ENCODE results near the gene KRT16.
"Not testable (repeated sequence)": the region's sequence is repeated elsewhere in the genome, so short reads cannot be mapped to it uniquely, and the experiment has no call there.

KRT16 gene

DNA sequence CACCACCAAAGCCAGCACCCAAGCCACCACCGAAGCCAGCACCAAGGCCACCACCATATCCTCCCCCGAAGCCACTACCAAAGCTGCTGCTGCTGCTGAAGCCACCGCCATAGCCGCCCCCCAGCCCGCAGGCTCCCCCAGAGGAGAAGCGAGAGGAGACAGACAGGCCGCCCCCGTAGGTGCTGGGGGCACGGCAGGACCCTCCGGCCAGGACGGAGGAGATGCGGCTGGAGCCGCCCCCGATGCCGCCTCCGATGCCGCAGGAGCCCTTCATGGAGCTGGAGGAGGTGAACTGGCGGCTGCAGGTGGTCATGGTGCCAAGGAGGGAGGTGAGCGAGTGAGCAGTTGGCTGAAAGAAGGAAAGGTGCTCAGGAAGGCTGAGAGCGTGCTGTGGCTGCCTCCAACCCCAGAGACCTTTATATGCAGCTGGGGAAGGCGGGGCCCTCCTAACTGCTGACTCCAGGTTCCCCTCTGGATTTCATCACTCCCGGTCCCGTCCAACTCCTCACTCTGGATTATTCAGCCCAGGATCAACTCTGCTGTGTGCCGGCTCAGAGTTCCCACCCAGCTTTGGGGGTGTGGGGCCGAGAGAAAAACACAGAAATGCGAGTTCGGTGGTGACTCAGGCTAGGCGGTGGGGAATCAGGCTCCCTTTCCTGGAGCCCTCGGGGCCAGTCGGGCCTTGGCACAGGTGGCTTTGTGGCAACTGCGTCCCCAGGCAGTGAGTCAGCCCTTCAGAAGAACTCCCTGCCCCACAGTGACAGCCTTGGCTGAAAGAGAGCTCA, at the start of gene KRT16:
Gene KRT16 (minus strand): TSS at position 392 of the 785 bp plus-strand sequence. CDS start 79 bp downstream, at position 313.
- not testable (repeated sequence) for DNase-seq

DNA sequence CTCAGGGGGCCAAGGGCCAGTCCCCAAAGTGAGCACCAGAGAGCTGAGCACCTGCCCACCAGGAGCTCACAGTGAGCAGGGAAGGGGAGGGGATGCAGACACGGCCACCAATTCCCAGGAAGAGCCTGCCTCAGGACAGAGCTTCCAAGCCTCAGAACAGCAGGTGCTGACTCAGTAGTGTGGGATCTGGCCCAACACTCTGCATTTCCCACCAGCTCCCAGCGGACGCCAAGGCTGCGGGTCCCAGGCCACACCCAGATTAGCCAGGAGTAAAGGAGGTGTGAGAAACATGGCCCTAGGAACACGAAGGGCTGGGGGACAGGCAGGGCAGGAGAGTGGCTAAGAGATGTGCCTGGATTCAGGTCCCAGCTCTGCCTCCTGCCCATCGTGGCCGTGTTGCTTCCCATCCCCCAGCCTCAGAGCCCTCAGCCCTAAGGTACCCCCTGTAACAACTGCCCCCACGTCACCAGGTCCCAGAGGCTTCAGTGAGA, 47.7 kb upstream of the KRT16 start:
- in situ Hi-C loops (cut with HindIII; ENCODE audit: low pct_ligation_motif_present, low pct_unique_long_range_greater_than_20kb, low sequenced_read_pairs) = no loop called here
- DNase-seq = no peak

More for the DNA sequence above, at the start of gene KRT16:
- in situ Hi-C loops (cut with HindIII; ENCODE audit: low pct_ligation_motif_present, low pct_unique_long_range_greater_than_20kb, low sequenced_read_pairs) = not testable (repeated sequence)

- DNase-seq = no peak
- in situ Hi-C loops (cut with HindIII; ENCODE audit: low pct_ligation_motif_present, low pct_unique_long_range_greater_than_20kb, low sequenced_read_pairs) = no loop called here
Observed at GRCh38 chr17:41659427-41660212, 47.1 kb upstream of the KRT16 start.

DNA sequence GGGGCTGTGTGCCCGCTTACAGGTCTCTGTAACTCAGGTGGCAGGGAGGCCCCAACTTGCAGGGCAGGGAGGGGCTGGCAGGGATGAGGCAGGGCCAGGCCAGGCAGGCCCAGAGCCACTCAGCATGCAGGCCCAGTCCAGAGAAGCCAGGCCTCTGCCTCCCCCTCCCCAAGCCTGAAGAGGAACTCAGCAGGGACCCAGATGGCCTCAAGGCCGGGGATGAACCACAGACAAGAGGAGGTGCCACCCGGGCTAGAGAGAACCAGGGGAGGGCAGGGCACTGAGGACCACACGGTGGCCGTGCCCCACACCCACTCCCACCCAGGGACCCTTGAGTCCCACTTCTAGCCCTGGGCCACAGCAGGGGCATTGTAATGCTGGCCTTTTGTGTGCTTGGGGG, 46.3 kb upstream of the KRT16 start:
- in situ Hi-C loops (cut with HindIII; ENCODE audit: low pct_ligation_motif_present, low pct_unique_long_range_greater_than_20kb, low sequenced_read_pairs) = no loop called here
- DNase-seq = no peak

GRCh38 chr17:41657936-41658335, 45.4 kb upstream of the KRT16 start:
- DNase-seq = no peak

DNA sequence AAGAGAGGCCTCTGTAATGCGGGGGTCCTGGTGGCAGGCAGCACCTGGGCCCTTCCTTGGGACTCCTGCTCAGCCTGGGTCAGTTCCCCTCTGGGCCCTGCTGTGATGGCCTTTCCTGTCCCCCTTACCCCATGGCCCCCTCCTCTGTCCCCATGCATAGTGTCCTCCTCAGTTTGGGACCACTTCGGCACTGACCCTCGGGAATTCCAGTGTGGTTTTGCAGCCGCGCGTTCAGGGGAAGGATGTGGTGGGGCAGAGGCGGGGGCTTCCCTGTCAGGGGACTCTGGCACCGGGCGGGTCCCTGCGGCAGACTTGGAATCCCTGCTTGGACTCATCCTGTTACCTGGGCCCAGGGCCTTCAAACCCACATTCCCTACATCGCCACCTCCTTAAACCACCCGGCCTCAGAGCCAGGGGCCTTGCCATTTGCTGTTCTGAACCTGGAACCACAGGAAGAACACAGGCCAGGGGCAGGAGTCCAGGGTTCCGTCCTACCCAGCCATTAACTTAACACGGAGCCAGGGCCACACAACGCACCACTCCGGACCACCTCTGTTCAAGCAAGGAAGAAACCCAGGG, 44.7 kb upstream of the KRT16 start:
- no peak for DNase-seq
- in situ Hi-C loops (cut with HindIII; ENCODE audit: low pct_ligation_motif_present, low pct_unique_long_range_greater_than_20kb, low sequenced_read_pairs) = no loop called here

More at GRCh38 chr17:41657936-41658335, 45.4 kb upstream of the KRT16 start:
- in situ Hi-C loops (cut with HindIII; ENCODE audit: low pct_ligation_motif_present, low pct_unique_long_range_greater_than_20kb, low sequenced_read_pairs) = no loop called here

- in situ Hi-C loops (cut with HindIII; ENCODE audit: low pct_ligation_motif_present, low pct_unique_long_range_greater_than_20kb, low sequenced_read_pairs) = no loop called here
- DNase-seq = no peak
Observed at GRCh38 chr17:41656249-41657023, 43.9 kb upstream of the KRT16 start.

DNA sequence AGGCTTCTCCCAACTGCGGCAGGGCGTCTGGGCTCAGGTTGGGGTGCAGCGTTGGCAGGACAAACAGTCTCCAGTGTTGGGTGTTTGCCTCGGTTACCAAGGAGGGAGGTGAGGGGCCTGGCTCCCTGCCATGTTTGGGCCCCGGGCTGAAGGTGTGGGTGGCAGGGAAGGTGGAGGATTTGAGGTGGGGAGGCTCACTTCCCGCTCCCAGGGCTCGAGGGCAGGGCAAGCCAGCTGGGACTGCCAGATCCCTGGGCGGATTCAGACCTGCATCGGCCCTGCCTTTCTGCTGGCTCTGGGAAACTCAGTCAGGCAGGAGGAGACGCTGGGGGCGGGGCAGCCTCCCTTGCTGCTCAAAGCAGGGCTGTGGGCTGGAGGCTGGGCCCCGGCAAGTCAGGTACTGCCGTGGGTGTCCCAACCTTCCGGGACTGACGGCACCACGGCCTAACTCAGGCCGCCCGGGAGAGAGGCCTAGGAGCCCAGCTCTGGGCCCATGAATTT, 43.1 kb upstream of the KRT16 start:
- in situ Hi-C loops (cut with HindIII; ENCODE audit: low pct_ligation_motif_present, low pct_unique_long_range_greater_than_20kb, low sequenced_read_pairs) = no loop called here
- DNase-seq = no peak

DNA sequence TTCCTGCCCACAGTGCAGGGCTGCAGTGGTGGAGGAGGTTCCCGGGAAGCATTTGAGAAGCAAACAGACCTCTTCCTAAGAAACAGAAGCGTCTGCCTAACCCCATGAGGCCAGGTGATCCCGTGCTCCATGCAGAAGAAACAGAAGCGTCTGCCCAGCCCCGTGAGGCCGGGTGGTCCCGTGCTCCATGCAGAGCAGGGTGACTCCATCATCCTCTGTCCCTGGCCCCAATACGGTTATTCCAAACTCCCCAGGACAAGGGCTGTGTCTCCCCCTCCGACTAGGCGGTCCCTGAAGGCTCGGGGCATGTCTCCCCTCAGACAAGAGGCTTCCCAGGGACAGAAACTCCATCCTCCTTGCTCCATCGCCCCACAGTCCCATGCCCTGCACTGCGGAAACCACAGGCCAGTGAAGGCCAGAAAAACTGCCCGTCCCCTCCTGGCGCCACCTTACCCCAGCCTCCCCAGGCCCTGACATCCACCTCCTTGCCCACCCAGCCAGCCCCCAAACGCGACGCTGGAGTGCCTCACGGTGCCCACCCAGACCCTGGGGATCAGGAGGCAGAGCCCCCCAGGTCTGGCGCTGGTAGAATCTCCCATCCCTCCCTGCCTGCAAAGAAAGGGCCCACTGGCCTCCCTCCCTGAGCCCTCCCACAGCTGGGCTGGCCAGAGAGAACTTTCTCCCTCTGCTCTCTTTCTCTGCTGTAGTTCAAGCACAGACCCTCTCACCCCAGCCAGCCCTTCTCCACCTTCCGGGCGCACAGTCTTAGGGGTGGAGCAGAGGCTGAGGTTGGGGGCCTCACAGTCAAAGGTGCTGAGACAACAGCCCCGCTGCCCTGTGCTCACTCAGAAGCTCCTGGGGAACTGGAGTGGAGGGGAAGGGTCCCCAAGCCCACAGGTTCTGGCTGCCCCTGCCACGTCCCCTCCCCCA, 42.4 kb upstream of the KRT16 start:
- in situ Hi-C loops (cut with HindIII; ENCODE audit: low pct_ligation_motif_present, low pct_unique_long_range_greater_than_20kb, low sequenced_read_pairs) = no loop called here
- no peak for DNase-seq

DNA sequence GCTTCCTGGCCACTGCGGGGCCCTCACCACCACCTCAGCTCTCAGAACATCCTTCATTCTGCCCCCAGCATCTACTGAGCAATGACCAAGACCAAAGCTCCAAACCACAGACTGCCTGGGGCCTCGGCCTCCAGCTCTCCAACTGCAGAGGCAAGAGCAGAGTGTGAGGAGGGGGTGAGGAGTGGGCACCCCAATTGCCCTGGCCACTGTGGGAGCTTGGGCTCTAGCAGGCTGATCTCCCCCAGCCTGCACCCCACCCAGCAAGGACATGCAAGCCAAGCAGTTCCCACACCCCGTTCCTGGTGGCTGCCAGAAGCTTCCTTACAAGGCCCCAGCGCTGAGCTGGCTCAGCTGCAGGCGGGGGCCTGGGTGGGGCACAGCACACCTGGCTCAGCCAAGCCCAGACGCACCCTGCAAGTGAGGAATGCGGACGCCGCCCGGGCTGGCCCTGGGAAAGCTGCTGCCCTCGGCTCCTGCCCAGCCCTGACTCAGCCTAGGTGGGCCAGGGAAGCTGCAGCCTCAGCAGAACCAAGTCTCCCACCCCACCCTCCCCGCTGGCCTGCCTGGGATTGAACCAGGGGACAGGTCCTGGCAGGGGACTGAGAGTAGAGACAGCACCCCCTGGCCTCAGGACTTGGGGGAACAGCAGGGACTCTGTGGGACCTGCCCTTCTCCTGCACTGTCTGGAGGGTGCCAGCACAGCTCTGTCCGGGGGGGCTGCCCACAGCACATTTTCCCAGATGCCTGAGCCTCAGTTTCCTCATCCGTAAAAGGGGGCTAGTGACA, 41.5 kb upstream of the KRT16 start:
- in situ Hi-C loops (cut with HindIII; ENCODE audit: low pct_ligation_motif_present, low pct_unique_long_range_greater_than_20kb, low sequenced_read_pairs) = no loop called here
- DNase-seq = no peak

- DNase-seq = no peak
- in situ Hi-C loops (cut with HindIII; ENCODE audit: low pct_ligation_motif_present, low pct_unique_long_range_greater_than_20kb, low sequenced_read_pairs) = no loop called here
Observed at GRCh38 chr17:41653421-41653820, 40.9 kb upstream of the KRT16 start.

- no peak for DNase-seq
- in situ Hi-C loops (cut with HindIII; ENCODE audit: low pct_ligation_motif_present, low pct_unique_long_range_greater_than_20kb, low sequenced_read_pairs) = no loop called here
Observed at GRCh38 chr17:41652461-41652970, 39.9 kb upstream of the KRT16 start.

DNA sequence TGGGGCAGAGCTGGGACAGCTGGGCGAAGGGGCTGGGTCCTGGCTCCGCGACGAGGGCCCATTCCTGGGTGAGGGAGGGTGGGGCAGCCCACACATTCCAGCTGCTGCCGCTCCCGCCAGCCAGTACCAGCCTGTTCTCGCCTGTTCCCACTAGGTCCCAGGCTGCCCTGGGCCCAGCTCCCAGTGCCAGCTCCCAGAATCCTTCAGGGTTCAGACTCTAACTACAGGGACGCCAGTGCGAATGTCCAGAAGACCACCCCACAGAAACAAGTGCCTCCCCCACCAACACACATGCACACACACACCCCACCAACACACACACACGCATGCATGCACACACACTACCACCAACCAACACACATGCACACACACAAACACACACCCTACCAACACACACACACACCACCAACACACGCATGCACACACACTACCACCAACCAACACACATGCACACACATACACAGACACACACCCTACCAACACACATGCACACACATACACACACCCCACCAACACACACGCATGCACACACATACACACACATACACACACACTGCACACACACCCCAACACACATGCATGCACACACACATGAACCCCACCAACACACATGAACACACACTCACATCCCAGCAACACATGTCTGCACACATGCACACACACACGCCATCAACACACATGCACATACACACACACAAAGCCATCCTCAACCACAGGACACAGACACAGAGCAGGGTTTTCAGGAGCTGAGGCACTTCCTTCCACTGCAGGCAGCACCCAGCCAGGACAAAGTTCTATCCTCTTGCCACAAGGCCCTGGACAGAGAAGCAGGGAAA, 39.3 kb upstream of the KRT16 start:
- in situ Hi-C loops (cut with HindIII; ENCODE audit: low pct_ligation_motif_present, low pct_unique_long_range_greater_than_20kb, low sequenced_read_pairs) = no loop called here
- DNase-seq = no peak

- in situ Hi-C loops (cut with HindIII; ENCODE audit: low pct_ligation_motif_present, low pct_unique_long_range_greater_than_20kb, low sequenced_read_pairs) = no loop called here
- no peak for DNase-seq
Observed at GRCh38 chr17:41650794-41651624, 38.4 kb upstream of the KRT16 start.

DNA sequence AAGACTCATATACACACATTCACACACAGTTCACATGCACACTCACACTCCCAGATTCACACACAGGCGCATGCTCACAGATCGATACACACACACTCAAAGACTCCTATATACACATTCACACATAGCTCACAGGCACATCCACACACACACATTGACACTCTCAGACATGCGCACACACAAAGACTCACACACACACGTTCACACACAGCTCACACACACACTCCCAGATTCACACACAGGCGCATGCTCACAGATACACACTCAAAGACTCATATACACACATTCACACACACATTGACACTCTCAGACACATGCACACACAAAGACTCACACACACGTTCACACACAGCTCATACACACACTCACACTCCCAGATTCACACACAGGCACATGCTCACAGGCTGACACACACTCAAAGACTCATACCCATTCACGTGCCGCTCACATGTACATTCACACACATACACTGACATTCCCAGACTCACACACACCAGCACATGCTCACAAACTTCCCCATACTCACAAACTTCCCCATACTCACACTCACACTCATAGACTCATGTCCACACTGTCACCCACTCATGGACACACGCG, 37.5 kb upstream of the KRT16 start:
- DNase-seq = no peak
- in situ Hi-C loops (cut with HindIII; ENCODE audit: low pct_ligation_motif_present, low pct_unique_long_range_greater_than_20kb, low sequenced_read_pairs) = no loop called here
